A673 (cell line): Measurements from ENCODE around the gene IFT122. TPM values are rescaled to one million over a fixed set of nuclear protein-coding genes. Genes with fewer than 3 reads are reported as not detected.

Experiments used
- BruUV-seq: library from RNA; stranded (reverse); fragments of 400-500 nt; replicated peaks from 2 replicates; lab custom pipeline; 2021; lab: Mats Ljungman, UMichigan
- CTCF ChIA-PET: fragments of 300-600 bp; sonication (Branson Sonifier 250); formaldehyde crosslinking; loops from one replicate; lab custom pipeline; 2022; ENCODE audit warnings: antibody characterized with exemption; lab: Charles Lee
- POLR2A ChIA-PET: fragments of 300-600 bp; sonication (Branson Sonifier 250); formaldehyde crosslinking; loops from one replicate; lab custom pipeline; 2022; ENCODE audit warnings: antibody characterized with exemption; ENCODE audit not compliant: low non-redundant PET; lab: Charles Lee
- DNase-seq: peaks from one replicate; pipeline ENCODE4 v3.0.0-alpha.2; 2015; ENCODE audit warnings: low spot score
- H3K27ac ChIP-seq: fragments of 200-600 bp; sonication (generic); 2 replicates; pipeline ENCODE4 v1.5.1; 2016; ENCODE audit warnings: mixed run types, low read depth, mild to moderate bottlenecking, mixed read lengths, antibody characterized with exemption, low read length; ENCODE audit not compliant: poor library complexity, severe bottlenecking
- H3K27me3 ChIP-seq: fragments of 200-600 bp; sonication (generic); replicated peaks from 2 replicates; pipeline ENCODE4 v1.6.1; 2017; ENCODE audit warnings: mixed run types, low read depth, mild to moderate bottlenecking, mixed read lengths, antibody characterized with exemption, low read length; ENCODE audit not compliant: insufficient read depth, poor library complexity
- H3K36me3 ChIP-seq: fragments of 200-600 bp; sonication (generic); 2 replicates; pipeline ENCODE4 v1.6.1; 2016; ENCODE audit warnings: mixed run types, mild to moderate bottlenecking, mixed read lengths, antibody characterized with exemption, low read length; ENCODE audit not compliant: insufficient read depth, poor library complexity, severe bottlenecking
- H3K4me1 ChIP-seq: fragments of 200-600 bp; sonication (generic); 2 replicates; pipeline ENCODE4 v1.6.1; 2017; ENCODE audit warnings: mixed run types, mild to moderate bottlenecking, mixed read lengths, antibody characterized with exemption, low read length; ENCODE audit not compliant: insufficient read depth, poor library complexity, severe bottlenecking
- H3K4me3 ChIP-seq: fragments of 200-600 bp; sonication (generic); 2 replicates; pipeline ENCODE4 v1.5.1; 2016; ENCODE audit warnings: low read depth, mixed run types, mild to moderate bottlenecking, mixed read lengths, low read length; ENCODE audit not compliant: poor library complexity, severe bottlenecking
- H3K9me3 ChIP-seq: fragments of 200-600 bp; sonication (generic); 2 replicates; pipeline ENCODE4 v1.6.1; 2016; ENCODE audit warnings: mixed run types, low read depth, mild to moderate bottlenecking, mixed read lengths, antibody characterized with exemption, low read length; ENCODE audit not compliant: poor library complexity, severe bottlenecking
- CTCF ChIP-seq: fragments of 300-800, 200-600 bp; sonication (generic); conservative IDR thresholded peaks from 2 replicates; pipeline ENCODE4 v1.5.1; 2017; ENCODE audit warnings: low read depth, mild to moderate bottlenecking, antibody characterized with exemption, low read length, moderate library complexity, mixed read lengths
- EZH2 ChIP-seq: fragments of 200-600 bp; sonication (generic); IDR thresholded peaks from 2 replicates; pipeline ENCODE4 v1.6.1; 2017; ENCODE audit warnings: borderline replicate concordance, low read depth, mild to moderate bottlenecking, mixed read lengths, antibody characterized with exemption, low read length; ENCODE audit not compliant: poor library complexity, severe bottlenecking
- intact Hi-C: fragments of 100-400 bp; cut with micrococcal nuclease; formaldehyde crosslinking; loops from one replicate; pipeline ENCODE4 v1.10.0; 2022; ENCODE audit not compliant: unreplicated experiment
- total RNA-seq: library from RNA; stranded (reverse); gene quantifications from 2 replicates; pipeline ENCODE4 v1.2.3, GENCODE V29; 2021

The IFT122 gene
- total RNA-seq, 1 experiment from 2014 or later: 48.2 TPM

- H3K4me3 ChIP-seq: no peak overlapping the region
- BruUV-seq: no TSS peak
- DNase-seq: no peak
- H3K4me1 ChIP-seq: no peaks in the 10 kb centered on the region
- CTCF ChIA-PET: no interaction called here
- intact Hi-C loops: no loop called here
- no peaks in the 10 kb centered on the region for H3K9me3 ChIP-seq
- H3K27ac ChIP-seq: no peak overlapping the region
- POLR2A ChIA-PET: no interaction called here
- no peaks in the 10 kb centered on the region for H3K27me3 ChIP-seq
- TF ChIP-seq CTCF (no peak), EZH2 (no peak)
- no peaks in the 10 kb centered on the region for H3K36me3 ChIP-seq
These were observed 80.1 kb downstream of the IFT122 start for GRCh38 chr3:129519896-129520715.

GRCh38 chr3:129520960-129521359, 80.9 kb downstream of the IFT122 start:
- CTCF ChIA-PET: no interaction called here
- Histone ChIP-seq H3K27me3 (no peaks in the 10 kb centered on the region), H3K4me3 (no peak overlapping the region), H3K4me1 (no peaks in the 10 kb centered on the region), H3K27ac (no peak overlapping the region), H3K36me3 (no peaks in the 10 kb centered on the region), H3K9me3 (no peaks in the 10 kb centered on the region)
- no peak for DNase-seq
- POLR2A ChIA-PET: no interaction called here
- no TSS peak for BruUV-seq
- TF ChIP-seq CTCF (no peak), EZH2 (no peak)
- intact Hi-C loops: no loop called here

GRCh38 chr3:129521611-129522010, 81.6 kb downstream of the IFT122 start:
- Histone ChIP-seq H3K4me1 (no peaks in the 10 kb centered on the region), H3K4me3 (no peak overlapping the region), H3K36me3 (no peaks in the 10 kb centered on the region), H3K9me3 (no peaks in the 10 kb centered on the region), H3K27ac (no peak overlapping the region), H3K27me3 (no peaks in the 10 kb centered on the region)
- intact Hi-C loops: no loop called here
- ChIA-PET CTCF (no interaction called here), POLR2A (no interaction called here)
- no peak for DNase-seq
- no TSS peak for BruUV-seq
- TF ChIP-seq CTCF: no peak
- no peak for TF ChIP-seq EZH2
